GM19351 (cell line): ENCODE data around the gene DMPK.
"Not testable (repeated sequence)": the region's sequence is repeated elsewhere in the genome, so short reads cannot be mapped to it uniquely, and the experiment has no call there.

Experiments used
- ATAC-seq: cut with Tn5 transposase; IDR thresholded peaks from one replicate; pipeline ENCODE4 v1.9.1; 2021; ENCODE audit warnings: mild to moderate bottlenecking, moderate library complexity; ENCODE audit not compliant: unreplicated experiment

The DMPK gene

DNA sequence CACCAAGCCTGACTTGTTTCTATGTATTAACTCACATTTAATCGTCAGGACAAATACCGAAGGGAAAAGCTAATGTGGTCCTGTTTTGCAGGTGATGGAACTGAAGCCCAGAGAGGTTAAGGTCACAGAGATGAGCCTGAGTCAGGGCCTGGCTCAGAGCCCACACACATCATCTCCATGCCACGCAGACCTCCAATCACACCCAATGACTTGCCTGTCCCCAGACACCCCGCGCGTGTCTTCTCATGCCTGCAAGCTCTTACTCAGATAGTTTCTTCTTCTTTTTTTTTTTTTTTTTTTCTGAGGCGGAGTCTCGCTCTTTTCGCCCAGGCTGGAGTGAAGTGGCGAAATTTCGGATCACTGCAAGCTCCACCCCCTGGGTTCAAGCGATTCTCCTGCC, 29.7 kb downstream of the DMPK start:
- ATAC-seq = no peak

DNA sequence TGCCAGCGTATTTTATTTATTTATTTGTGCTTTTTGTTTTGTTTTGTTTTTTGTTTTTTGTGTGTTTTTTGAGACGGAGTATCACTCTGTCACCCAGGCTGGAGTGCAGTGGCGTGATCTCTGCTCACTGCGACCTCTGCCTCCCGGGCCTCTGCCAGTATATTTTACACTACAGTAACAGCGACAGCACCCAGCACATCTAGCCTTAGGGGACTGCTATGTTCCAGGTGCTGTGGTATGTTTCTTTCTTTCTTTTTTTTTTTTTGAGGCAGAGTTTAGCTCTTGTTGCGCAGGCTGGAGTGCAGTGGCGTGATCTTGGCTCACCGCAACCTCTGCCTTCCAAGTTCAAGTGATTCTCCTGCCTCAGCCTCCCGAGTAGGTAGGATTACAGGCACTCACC, 30.8 kb downstream of the DMPK start:
- ATAC-seq = not testable (repeated sequence)

DNA sequence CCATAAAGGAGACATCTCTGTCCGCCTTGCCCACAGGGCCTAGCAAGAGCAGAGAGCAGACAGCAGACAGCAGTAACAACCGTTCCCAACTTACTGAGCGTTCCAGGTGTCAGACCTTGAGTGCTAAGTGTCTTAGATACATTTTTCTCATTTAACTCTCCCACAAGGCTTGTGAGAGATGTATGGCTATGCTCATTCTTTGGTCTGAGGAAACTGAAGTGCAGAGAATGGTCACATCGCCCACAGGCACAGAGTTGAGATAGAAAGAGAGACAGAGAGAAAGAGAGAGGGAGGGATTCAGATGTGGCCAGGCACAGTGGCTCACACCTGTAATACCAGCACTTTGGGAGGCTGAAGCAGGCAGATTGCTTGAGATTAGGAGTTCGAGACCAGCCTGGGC, 34.8 kb downstream of the DMPK start:
- no peak for ATAC-seq

GRCh38 chr19:45746866-45747265, 35.4 kb downstream of the DMPK start:
- no peak for ATAC-seq

GRCh38 chr19:45745606-45746005, 36.7 kb downstream of the DMPK start:
- ATAC-seq = no peak

- ATAC-seq = no peak
These were observed 39.3 kb downstream of the DMPK start for GRCh38 chr19:45742969-45743368.

DNA sequence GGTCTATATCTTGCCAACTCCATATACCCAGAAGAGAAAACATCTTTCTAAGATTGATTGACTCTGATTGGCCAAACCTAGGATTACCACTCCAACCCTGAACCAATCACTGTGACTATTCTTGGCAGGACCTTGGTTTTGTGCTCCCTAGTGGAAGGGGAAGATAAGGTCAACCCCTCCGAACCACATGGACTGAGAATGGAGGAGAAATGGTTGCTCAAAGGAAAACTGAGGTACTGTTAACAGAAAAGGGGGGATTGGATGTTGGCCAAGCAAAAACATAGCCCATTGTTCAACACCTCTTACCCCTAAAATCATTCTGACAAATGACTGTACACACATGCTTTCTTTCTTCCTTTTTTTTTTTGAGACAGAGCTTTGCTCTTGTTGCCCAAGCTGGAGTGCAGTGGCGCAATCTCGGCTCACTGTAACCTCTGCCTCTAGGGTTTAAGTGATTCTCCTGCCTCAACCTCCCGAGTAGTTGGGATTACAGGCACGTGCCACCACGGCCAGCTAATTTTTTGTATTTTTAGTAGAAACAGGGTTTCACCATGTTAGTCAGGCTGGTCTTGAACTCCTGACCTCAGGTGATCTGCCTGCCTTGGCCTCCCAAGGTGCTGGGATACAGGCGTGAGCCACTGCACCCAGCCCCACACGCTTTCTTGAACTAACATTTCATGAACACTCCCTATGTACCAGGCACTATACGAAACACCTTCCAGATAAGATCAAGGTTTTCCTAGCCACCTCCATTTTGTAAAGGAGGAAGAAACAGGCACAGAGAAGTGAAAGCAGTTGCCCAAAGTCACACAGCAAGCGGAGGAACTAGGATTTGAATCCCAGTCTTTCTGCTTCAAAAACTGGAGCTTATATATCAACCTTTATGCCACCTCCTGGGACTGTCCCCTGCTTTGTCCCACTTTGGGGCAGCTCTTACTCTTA, 42.5 kb downstream of the DMPK start:
- no peak for ATAC-seq

DNA sequence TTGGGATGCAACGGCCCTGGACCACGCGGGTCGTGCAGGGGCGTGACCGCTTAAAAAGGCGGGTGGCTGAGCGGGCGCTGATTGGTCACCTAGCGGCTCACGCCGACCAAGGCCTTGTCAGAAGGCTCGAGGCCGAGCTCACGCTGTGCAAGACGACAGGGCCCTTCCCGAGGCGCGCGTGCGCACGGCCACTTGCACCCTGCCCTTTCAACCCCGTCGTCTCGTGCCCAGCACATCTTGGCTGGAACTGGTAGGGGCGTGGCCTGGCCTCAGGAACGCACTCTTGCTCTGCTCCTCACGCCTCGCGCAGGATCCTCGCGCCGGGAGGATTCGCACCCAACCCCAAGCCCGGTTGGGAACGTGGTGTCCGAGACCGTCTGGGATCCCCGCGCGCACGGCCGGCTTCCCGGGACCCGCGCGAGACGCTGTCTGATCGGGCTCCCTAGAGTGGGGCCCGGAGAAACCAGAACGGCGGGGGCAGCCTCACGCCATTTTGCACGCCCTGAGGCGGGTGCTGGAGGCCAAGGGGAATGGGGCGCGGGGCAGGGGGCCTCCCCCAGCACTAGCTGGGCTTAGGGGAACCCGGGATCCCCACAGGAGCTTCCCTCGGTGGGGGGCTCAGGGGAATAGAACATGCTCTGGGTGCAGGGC, 49.0 kb downstream of the DMPK start, which contains the start of gene MEIOSIN:
MEIOSIN (plus strand) TSS at position 280 of the 651 bp plus-strand sequence. CDS start 1,938 bp downstream, outside the sequence.
- ATAC-seq = no peak

DNA sequence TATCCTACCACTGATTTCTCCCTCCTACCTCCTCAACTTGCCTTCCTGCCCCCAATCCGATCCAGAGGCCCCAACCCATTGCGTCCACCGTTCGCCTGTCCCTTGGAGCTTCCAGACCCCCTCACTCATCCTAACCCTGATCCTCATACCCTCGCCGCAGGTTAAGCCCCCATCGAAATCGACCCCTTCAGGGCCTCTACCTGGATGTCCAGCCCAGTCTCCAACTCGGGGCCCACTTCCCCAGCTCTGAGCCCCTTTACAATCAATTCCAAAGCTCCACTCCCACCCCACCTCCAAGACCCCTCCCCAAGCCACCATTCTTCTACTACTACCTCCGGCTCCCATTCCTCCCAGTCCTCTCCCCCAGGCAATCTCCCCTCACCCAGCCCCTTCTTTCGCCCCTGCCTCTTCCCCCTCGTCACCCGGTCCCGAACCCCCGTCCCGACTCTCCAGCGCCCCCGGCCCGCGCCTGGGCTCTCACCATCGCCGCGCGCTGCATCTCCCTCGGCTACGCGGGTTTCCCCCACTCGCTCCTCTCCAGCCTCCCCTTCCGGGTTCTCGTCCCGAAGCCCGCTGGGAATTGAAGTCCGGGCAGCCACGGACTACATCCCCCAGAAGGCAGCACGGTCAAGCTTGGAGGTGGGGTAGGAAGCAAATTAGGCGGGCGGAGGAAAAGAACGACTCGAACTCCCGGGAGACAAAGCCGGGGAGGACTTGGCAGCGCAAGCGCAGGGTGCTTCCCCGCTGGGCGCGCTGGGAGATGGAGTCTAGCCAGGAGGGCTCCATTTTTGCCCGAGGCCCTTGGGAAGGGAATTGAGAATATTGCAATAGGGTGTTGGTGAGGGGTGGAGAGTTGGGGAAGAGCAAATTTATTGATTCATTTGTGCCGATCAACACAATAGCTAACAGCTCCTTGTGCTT, 51.7 kb downstream of the DMPK start, which contains the start of gene FBXO46:
FBXO46 (minus strand) TSS at position 529 of the 921 bp plus-strand sequence. CDS start 17,401 bp downstream, outside the sequence.
- ATAC-seq = peak; percentile 97

DNA sequence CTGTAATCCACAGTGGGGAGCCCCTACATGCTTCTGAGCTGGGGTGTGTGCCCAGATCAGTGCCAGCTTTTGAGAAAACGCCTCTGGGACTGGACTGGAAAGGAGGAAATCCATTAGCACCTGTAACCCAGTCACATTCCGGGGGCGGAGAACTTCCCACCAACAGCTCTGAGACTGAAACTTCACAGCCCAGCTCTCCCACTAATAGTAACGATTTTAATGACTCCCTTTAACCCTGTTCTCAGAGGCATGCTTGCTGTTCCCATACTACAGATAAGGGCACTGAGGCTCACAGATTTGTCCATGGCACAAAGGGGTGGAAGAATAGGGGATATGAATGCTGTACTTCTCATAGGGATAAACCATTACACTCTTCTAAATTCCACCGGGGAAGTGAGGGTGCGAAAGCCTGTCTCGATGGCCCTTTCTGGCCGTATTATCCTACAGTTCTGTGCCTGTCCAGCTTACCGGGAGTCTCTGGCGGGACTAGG, 52.4 kb downstream of the DMPK start:
- no peak for ATAC-seq

DNA sequence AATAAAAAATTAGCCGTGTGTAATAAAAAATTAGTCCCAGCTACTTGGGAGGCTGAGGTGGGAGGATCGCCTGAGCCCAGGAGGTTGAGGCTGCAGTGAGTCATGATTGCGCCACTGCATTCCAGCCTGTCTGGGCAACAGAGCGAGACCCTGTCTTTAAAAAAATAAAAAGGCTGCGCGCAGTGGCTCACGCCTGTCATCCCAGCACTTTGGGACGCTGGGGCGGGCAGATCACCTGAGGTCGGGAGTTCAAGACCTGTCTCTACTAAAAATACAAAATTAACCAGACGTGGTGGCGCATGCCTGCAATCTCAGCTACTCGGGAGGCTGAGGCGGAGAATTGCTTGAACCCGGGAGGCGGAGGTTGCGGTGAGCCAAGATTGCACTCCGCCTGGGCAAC, 53.6 kb downstream of the DMPK start:
- ATAC-seq = not testable (repeated sequence)

DNA sequence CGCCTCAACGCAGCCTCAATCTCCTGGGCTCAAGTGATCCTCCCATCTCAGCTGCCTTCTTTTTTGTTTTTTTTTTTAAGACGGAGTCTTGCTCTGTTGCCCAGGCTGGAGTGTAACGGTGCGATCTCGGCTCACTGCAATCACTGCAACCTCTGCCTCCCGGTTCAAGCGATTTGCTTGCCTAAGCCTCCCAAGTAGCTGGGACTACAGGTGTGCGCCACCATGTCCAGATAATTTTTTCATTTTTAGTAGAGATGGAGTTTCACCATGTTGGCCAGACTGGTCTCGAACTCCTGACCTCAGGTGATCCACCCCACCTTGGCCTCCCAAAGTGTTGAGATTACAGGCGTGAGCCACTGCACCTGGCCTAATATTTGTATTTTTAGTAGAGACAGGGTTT, 62.2 kb downstream of the DMPK start:
- not testable (repeated sequence) for ATAC-seq
